Suprapubic skin (tissue), 4 donors: ENCODE data around the gene FBXL20.
A peak's percentile ranks its signal among the peaks of the same experiment; 100 is the strongest.

Experiments
- CTCF ChIP-seq, 2 donors: fragments of 200-600 bp in 1 of 2; fragments of 450-650 bp in 1 of 2; sonication (generic) in 1 of 2; IDR thresholded peaks; one replicate each; pipeline ENCODE4 v1.5.1; 2016 to 2019; ENCODE audit warnings: antibody characterized with exemption in 2 of 2, mild to moderate bottlenecking in 1 of 2, moderate library complexity in 1 of 2
- EP300 ChIP-seq: sonication (generic); formaldehyde crosslinking; IDR thresholded peaks from one replicate; pipeline ENCODE4 v1.6.1; 2017; ENCODE audit warnings: antibody characterized with exemption
- POLR2A ChIP-seq, 2 donors: fragments of 450-650 bp; IDR thresholded peaks; one replicate each; pipeline ENCODE4 v1.6.1; 2017; ENCODE audit warnings: antibody characterized with exemption in 2 of 2, mild to moderate bottlenecking in 2 of 2, moderate library complexity in 2 of 2
- POLR2AphosphoS5 ChIP-seq, 3 donors: sonication (generic); formaldehyde crosslinking; IDR thresholded peaks; one replicate each; pipeline ENCODE4 v1.6.1; 2017; ENCODE audit warnings: antibody characterized with exemption in 3 of 3

DNA sequence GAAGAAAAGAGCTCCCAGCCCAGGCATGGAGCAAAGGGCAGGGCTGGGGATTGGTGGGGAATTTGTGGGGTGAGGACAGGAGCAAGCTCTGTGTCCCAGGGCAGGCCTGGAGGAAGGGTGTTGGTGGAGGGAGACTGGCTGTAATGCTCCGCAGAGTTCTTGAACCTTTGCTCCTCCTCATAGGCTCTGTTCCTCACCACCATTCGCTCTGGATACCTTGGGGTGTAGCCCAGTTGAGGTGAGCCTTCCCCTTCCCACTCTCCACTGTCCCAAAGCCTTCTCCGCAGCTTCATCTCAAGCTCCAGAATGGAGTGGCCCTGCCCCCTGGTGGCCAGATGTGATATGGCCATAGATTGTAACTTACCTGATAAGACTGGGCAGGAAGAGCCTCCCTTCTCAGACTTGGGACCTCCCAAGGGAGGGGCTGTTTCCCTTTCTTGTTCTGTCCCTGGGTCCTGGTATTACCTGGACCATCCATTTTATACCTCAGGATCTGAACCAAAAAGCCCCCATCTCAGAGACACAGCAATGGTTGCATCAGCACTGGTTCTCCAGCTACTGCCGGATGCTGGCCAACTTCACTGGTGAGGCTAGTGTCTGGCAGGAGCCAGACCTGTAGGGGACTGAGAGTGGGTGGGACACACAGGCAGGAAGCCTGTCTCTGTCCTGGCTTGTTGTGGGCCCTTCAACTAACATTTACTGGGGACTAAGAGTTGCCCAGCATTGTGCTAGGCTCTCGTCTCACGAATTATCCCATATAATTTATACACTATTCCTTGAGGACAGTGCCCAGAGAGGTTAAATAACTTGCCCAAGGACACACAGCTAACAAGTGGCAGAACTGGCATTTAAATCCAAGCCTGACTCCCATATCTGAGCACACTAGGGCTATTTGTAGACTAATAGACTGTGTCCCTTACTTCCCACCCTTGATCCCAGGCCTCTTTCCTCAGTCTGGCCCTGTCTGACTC is 156.5 kb downstream of the FBXL20 start:
- TF ChIP-seq CTCF (IDR thresholded peaks at IDR 0.05) (peak; percentile 87 to 92), POLR2AphosphoS5 (IDR thresholded peaks at IDR 0.05) (no peak), POLR2A (IDR thresholded peaks at IDR 0.05) (no peak), EP300 (no peak)
